Measurements from ENCODE around the gene CCDC6. TPM values are rescaled to one million over a fixed set of nuclear protein-coding genes. Genes with fewer than 3 reads are reported as not detected.
"Not testable (repeated sequence)": the region's sequence is repeated elsewhere in the genome, so short reads cannot be mapped to it uniquely, and the experiment has no call there.

CCDC6 gene
- total and polyA plus RNA-seq, 9 donors: 12.2 to 46.8 (median 34.1) TPM

- intact Hi-C loops (cut with DNase I): no loop called here
- no peaks in the 10 kb centered on the region for H3K9me3 ChIP-seq
- DNase-seq: no peak
- H3K27me3 ChIP-seq: no peaks in the 10 kb centered on the region
- H3K27ac ChIP-seq: no peak overlapping the region
- H3K4me3 ChIP-seq: no peak overlapping the region
- WGBS, 3 donors: 79 to 88% (median 83%) methylated on average over 7 of the region's 7 CpGs
- TF ChIP-seq CTCF (IDR thresholded peaks at IDR 0.05) (no peak), EP300 (IDR thresholded peaks at IDR 0.05) (no peak), POLR2A (IDR thresholded peaks at IDR 0.05) (no peak)
- H3K4me1 ChIP-seq (ENCODE audit: insufficient read depth): peaks cover 13% of the 10 kb centered on the region
- no peaks in the 10 kb centered on the region for H3K36me3 ChIP-seq
Observed at GRCh38 chr10:59877191-59877671, 29.1 kb downstream of the CCDC6 start.

GRCh38 chr10:59876695-59877094, 29.7 kb downstream of the CCDC6 start:
- no peak for TF ChIP-seq POLR2A (IDR thresholded peaks at IDR 0.05)
- TF ChIP-seq EP300 (IDR thresholded peaks at IDR 0.05): no peak
- no peak for TF ChIP-seq CTCF (IDR thresholded peaks at IDR 0.05)
- intact Hi-C loops (cut with DNase I): no loop called here
- Histone ChIP-seq H3K27me3 (no peaks in the 10 kb centered on the region), H3K27ac (no peak overlapping the region), H3K36me3 (no peaks in the 10 kb centered on the region), H3K9me3 (no peaks in the 10 kb centered on the region), H3K4me1 (ENCODE audit: insufficient read depth) (peaks cover 16% of the 10 kb centered on the region), H3K4me3 (no peak overlapping the region)
- 87 to 96% (median 91%) methylated on average over 2 of the region's 2 CpGs for WGBS, 3 donors
- DNase-seq: no peak

GRCh38 chr10:59876208-59876607, 30.1 kb downstream of the CCDC6 start:
- 83 to 94% (median 84%) methylated on average over 9 of the region's 9 CpGs for WGBS, 3 donors
- intact Hi-C loops (cut with DNase I): not testable (repeated sequence)

GRCh38 chr10:59873896-59874295, 32.5 kb downstream of the CCDC6 start:
- Histone ChIP-seq H3K27me3 (no peaks in the 10 kb centered on the region), H3K4me1 (ENCODE audit: insufficient read depth) (peaks cover 13% of the 10 kb centered on the region), H3K4me3 (no peak overlapping the region), H3K9me3 (no peaks in the 10 kb centered on the region), H3K36me3 (no peaks in the 10 kb centered on the region), H3K27ac (no peak overlapping the region)
- no peak for DNase-seq
- TF ChIP-seq POLR2A (IDR thresholded peaks at IDR 0.05) (no peak), CTCF (IDR thresholded peaks at IDR 0.05) (no peak), EP300 (IDR thresholded peaks at IDR 0.05) (no peak)
- WGBS, 3 donors: 85 to 90% (median 88%) methylated on average over 4 of the region's 4 CpGs
- intact Hi-C loops (cut with DNase I): no loop called here

More at GRCh38 chr10:59876208-59876607, 30.1 kb downstream of the CCDC6 start:
- not testable (repeated sequence) for H3K36me3 ChIP-seq, H3K4me3 ChIP-seq, H3K27ac ChIP-seq, H3K9me3 ChIP-seq, DNase-seq, H3K27me3 ChIP-seq
- peaks cover 16% of the 10 kb centered on the region for H3K4me1 ChIP-seq (ENCODE audit: insufficient read depth)

- Histone ChIP-seq H3K4me3 (no peak overlapping the region), H3K36me3 (no peaks in the 10 kb centered on the region), H3K4me1 (ENCODE audit: insufficient read depth) (peaks cover 12% of the 10 kb centered on the region), H3K27ac (no peak overlapping the region), H3K27me3 (no peaks in the 10 kb centered on the region), H3K9me3 (no peaks in the 10 kb centered on the region)
- intact Hi-C loops (cut with DNase I): no loop called here
- 24 to 34% (median 27%) methylated on average over 7 of the region's 7 CpGs for WGBS, 3 donors
- no peak for TF ChIP-seq POLR2A (IDR thresholded peaks at IDR 0.05)
- no peak for TF ChIP-seq CTCF (IDR thresholded peaks at IDR 0.05)
- no peak for TF ChIP-seq EP300 (IDR thresholded peaks at IDR 0.05)
- DNase-seq: peak in 1 of 5 donors; percentile 39
Observed at GRCh38 chr10:59872892-59873463, 33.4 kb downstream of the CCDC6 start.

Measured in ovary (tissue), 9 donors.